SU-DHL-6 (cell line): ENCODE results near the gene ZNF362.

Experiments used
- EZH2phosphoT487 ChIP-seq: fragments of 200-600 bp; sonication (generic), shearing (Covaris generic); conservative IDR thresholded peaks from 2 replicates; pipeline ENCODE4 v1.6.1; 2018; ENCODE audit warnings: mild to moderate bottlenecking, antibody characterized with exemption, low read length, moderate library complexity, mixed read lengths
- TF ChIP-seq, protein P1 (sequence below): fragments of 200-600 bp; sonication (generic); IDR thresholded peaks from one replicate; pipeline ENCODE4 v1.5.1; 2017; ENCODE audit warnings: antibody characterized with exemption, mild to moderate bottlenecking, low read length, moderate library complexity; ENCODE audit not compliant: insufficient read depth, poor library complexity, severe bottlenecking

DNA sequence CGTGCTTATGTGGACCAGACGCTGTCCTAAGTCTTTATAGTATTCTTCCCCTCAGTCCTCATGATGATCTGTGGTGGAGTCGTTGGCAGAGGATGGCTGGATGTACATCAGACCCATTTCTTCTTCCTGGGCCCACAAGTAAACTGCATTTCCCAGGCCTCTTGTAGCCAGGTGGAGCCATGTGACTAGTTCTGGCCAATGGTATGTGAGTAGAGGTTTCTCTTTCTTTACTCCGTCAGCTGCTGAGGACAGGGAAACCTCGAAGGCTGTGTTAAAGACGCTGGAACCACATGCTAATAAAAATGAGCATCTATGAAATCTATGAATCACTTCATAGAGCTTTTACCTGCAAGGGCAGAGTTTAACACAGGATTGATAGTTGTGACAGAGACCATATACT lies 18.7 kb upstream of the ZNF362 start:
- TF ChIP-seq, protein P1, sequence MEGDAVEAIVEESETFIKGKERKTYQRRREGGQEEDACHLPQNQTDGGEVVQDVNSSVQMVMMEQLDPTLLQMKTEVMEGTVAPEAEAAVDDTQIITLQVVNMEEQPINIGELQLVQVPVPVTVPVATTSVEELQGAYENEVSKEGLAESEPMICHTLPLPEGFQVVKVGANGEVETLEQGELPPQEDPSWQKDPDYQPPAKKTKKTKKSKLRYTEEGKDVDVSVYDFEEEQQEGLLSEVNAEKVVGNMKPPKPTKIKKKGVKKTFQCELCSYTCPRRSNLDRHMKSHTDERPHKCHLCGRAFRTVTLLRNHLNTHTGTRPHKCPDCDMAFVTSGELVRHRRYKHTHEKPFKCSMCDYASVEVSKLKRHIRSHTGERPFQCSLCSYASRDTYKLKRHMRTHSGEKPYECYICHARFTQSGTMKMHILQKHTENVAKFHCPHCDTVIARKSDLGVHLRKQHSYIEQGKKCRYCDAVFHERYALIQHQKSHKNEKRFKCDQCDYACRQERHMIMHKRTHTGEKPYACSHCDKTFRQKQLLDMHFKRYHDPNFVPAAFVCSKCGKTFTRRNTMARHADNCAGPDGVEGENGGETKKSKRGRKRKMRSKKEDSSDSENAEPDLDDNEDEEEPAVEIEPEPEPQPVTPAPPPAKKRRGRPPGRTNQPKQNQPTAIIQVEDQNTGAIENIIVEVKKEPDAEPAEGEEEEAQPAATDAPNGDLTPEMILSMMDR, result no peak
- no peak for TF ChIP-seq EZH2phosphoT487
